ENCODE measurements around the gene CSNK1D.

Gene CSNK1D

GRCh38 chr17:82305727-82306300 is 32.3 kb upstream of the CSNK1D start:
- DNase-seq (ENCODE audit: low read depth), result no peak

GRCh38 chr17:82304826-82305726 is 31.6 kb upstream of the CSNK1D start:
- no peak overlapping the region for H3K4me3 ChIP-seq (ENCODE audit: low read depth, low read length)
- no peak for TF ChIP-seq CTCF (IDR thresholded peaks at IDR 0.05; ENCODE audit: insufficient read depth, low read depth, low read length, missing control alignments)
- no peak for DNase-seq (ENCODE audit: low read depth)

More at GRCh38 chr17:82305727-82306300, 32.3 kb upstream of the CSNK1D start:
- H3K4me3 ChIP-seq (ENCODE audit: low read depth, low read length), result no peak overlapping the region
- no peak for TF ChIP-seq CTCF (IDR thresholded peaks at IDR 0.05; ENCODE audit: insufficient read depth, low read depth, low read length, missing control alignments)

- no peak for DNase-seq (ENCODE audit: low read depth)
- no peak for TF ChIP-seq CTCF (IDR thresholded peaks at IDR 0.05; ENCODE audit: insufficient read depth, low read depth, low read length, missing control alignments)
- H3K4me3 ChIP-seq (ENCODE audit: low read depth, low read length), result no peak overlapping the region
Measured at GRCh38 chr17:82303944-82304808, 30.7 kb upstream of the CSNK1D start.

- DNase-seq (ENCODE audit: low read depth), result no peak
- no peak overlapping the region for H3K4me3 ChIP-seq (ENCODE audit: low read depth, low read length)
- no peak for TF ChIP-seq CTCF (IDR thresholded peaks at IDR 0.05; ENCODE audit: insufficient read depth, low read depth, low read length, missing control alignments)
Measured at GRCh38 chr17:82302991-82303943, 29.8 kb upstream of the CSNK1D start.

GRCh38 chr17:82302568-82302963 is 29.1 kb upstream of the CSNK1D start:
- no peak overlapping the region for H3K4me3 ChIP-seq (ENCODE audit: low read depth, low read length)
- no peak for DNase-seq (ENCODE audit: low read depth)
- TF ChIP-seq CTCF (IDR thresholded peaks at IDR 0.05; ENCODE audit: insufficient read depth, low read depth, low read length, missing control alignments), result no peak

Data from GM12865 (cell line).